Smooth muscle cell (in vitro differentiated cells): Measurements from ENCODE around the gene FCHSD2. TPM values are rescaled to one million over a fixed set of nuclear protein-coding genes. Genes with fewer than 3 reads are reported as not detected.

Source experiments
- DNase-seq: peaks from one replicate; lab custom pipeline; 2025; ENCODE audit not compliant: unreplicated experiment; lab: John Stamatoyannopoulos, UW
- H2AFZ ChIP-seq: fragments of 200-600 bp; sonication (generic); 2 replicates; pipeline ENCODE4 v1.6.0; 2016; ENCODE audit warnings: antibody characterized with exemption, low read depth, mild to moderate bottlenecking
- H3F3A ChIP-seq: fragments of 200-600 bp; sonication (generic); 2 replicates; pipeline ENCODE4 v1.6.0; 2017; ENCODE audit warnings: antibody characterized with exemption, low read depth
- H3K27ac ChIP-seq: fragments of 200-600 bp; sonication (generic); 2 replicates; pipeline ENCODE4 v1.5.1; 2016; ENCODE audit warnings: low read depth, mild to moderate bottlenecking
- H3K27me3 ChIP-seq: fragments of 200-600 bp; sonication (generic); 2 replicates; pipeline ENCODE4 v1.6.1; 2016; ENCODE audit warnings: low read depth, mild to moderate bottlenecking
- H3K36me3 ChIP-seq: fragments of 200-600 bp; sonication (generic); 2 replicates; pipeline ENCODE4 v1.5.1; 2016; ENCODE audit warnings: low read depth
- H3K4me1 ChIP-seq: fragments of 200-600 bp; sonication (generic); 2 replicates; pipeline ENCODE4 v1.5.1; 2016; ENCODE audit warnings: low read depth
- H3K4me2 ChIP-seq: fragments of 200-600 bp; sonication (generic); 2 replicates; pipeline ENCODE4 v1.6.0; 2016; ENCODE audit warnings: mild to moderate bottlenecking
- H3K4me3 ChIP-seq: fragments of 200-600 bp; sonication (generic); 2 replicates; pipeline ENCODE4 v1.5.1; 2016; ENCODE audit warnings: mild to moderate bottlenecking
- H3K79me2 ChIP-seq: fragments of 200-600 bp; sonication (generic); 2 replicates; pipeline ENCODE4 v1.6.0; 2016; ENCODE audit warnings: low read depth, mild to moderate bottlenecking
- H3K9ac ChIP-seq: fragments of 200-600 bp; sonication (generic); 2 replicates; pipeline ENCODE4 v1.6.0; 2016; ENCODE audit warnings: low read depth
- H3K9me3 ChIP-seq: fragments of 200-600 bp; sonication (generic); replicated peaks from 2 replicates; pipeline ENCODE4 v1.5.1; 2016; ENCODE audit warnings: low read depth
- H4K20me1 ChIP-seq: fragments of 200-600 bp; sonication (generic); 2 replicates; pipeline ENCODE4 v1.6.0; 2016; ENCODE audit warnings: low read depth
- WGBS: methylation state at CpG from one replicate; pipeline ENCODE4 v1.1.7; 2016; ENCODE audit warnings: low lambda C conversion rate; 5-methylcytosine and 5-hydroxymethylcytosine counted together
- polyA plus RNA-seq: library from polyadenylated mRNA; unstranded; fragments of >200 nt; fragmentation: Nextera tagmentation; extraction: Ambion mirVana; gene quantifications from 2 replicates; pipeline ENCODE4 v1.2.1, GENCODE V29; 2016
- total RNA-seq: library from RNA; depleted of rRNA; stranded (reverse); fragments of >200 nt; gene quantifications from 2 replicates; pipeline ENCODE4 v1.2.3, GENCODE V29; 2014
- TF ChIP-seq, protein P1 (sequence below): fragments of 200-600 bp; sonication (generic); IDR thresholded peaks from 2 replicates; pipeline ENCODE4 v1.5.1; 2017; ENCODE audit warnings: borderline replicate concordance, mild to moderate bottlenecking, antibody characterized with exemption; ENCODE audit not compliant: insufficient read depth, poor library complexity, severe bottlenecking

FCHSD2 gene
- total and polyA plus RNA-seq, 2 experiments from 2014 or later: 14.6 to 24.3 TPM

DNA sequence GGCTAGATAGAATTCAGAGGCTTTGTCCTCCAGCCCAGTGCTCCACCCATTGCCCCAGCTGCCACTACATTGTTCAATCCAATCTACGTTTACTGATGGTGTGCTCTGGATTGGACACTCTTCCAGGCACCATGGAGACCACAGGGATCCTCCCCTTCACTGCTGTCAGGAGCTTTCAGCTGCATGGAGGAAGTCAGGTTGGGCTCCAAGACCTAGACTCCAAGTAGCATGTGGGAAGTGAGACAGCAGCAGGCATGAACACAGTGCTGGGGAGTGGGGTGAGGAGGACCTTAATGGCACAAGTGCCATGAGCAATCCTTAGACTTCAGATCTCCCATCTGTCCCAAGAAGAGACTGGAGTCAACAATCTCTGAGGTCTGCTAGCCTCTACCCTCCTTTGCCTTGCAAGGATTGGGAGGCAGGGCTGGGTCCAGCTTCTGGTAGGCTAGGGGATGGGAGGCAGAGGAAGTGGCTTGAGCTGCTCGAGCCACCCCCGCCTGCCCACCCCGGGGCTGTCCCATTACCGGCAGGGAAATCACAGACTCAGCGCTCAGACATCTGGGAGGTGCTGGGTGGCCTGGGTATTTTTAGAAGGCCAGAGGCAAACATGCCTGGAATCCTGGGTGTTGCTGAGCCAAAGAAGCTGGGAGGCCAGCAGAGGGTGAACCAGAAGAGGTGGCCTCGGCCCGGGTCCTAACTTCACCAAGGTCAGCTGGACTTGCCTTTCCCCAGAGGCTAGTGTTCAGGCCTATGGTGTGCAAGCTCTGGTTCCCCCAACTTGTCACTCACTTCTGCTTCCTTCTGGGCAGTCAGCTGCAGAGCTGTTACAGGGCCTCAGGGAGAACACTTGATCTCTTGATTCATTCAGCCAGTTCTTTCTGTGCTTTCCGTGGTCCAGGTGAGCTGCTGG lies 15.2 kb upstream of the FCHSD2 start:
- Histone ChIP-seq H3K27ac (peak overlapping the region; percentile 82), H3K27me3 (no peaks in the 10 kb centered on the region), H3K4me1 (peaks cover 22% of the 10 kb centered on the region), H2AFZ (no peak overlapping the region), H4K20me1 (no peaks in the 10 kb centered on the region), H3F3A (peaks cover 13% of the 10 kb centered on the region), H3K36me3 (no peaks in the 10 kb centered on the region), H3K9ac (no peak overlapping the region), H3K9me3 (no peaks in the 10 kb centered on the region), H3K4me2 (peak overlapping the region; percentile 67), H3K4me3 (no peak overlapping the region), H3K79me2 (no peaks in the 10 kb centered on the region)
- TF ChIP-seq, protein P1, sequence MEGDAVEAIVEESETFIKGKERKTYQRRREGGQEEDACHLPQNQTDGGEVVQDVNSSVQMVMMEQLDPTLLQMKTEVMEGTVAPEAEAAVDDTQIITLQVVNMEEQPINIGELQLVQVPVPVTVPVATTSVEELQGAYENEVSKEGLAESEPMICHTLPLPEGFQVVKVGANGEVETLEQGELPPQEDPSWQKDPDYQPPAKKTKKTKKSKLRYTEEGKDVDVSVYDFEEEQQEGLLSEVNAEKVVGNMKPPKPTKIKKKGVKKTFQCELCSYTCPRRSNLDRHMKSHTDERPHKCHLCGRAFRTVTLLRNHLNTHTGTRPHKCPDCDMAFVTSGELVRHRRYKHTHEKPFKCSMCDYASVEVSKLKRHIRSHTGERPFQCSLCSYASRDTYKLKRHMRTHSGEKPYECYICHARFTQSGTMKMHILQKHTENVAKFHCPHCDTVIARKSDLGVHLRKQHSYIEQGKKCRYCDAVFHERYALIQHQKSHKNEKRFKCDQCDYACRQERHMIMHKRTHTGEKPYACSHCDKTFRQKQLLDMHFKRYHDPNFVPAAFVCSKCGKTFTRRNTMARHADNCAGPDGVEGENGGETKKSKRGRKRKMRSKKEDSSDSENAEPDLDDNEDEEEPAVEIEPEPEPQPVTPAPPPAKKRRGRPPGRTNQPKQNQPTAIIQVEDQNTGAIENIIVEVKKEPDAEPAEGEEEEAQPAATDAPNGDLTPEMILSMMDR: no peak
- no peak for DNase-seq
- 28% methylated on average over 9 of the region's 9 CpGs for WGBS

DNA sequence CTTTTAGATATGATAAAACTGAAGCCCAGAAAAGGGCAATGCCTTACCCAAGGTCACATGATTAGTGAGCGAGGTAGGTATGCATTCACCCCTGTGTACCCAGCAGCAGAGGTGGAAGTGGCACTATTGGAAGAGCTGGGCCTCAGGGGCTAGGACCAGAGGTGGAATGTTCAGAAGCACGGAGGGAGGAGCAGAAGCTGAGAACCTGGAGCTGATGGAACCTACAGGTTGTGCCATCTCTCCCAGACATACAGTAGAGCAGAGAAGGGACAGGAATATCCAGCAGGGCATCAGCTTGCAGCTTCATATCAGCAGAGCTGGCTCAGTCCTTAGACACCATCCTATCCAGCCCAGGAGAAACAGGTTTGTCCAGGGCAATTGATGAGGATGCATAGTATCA lies 14.6 kb upstream of the FCHSD2 start:
- Histone ChIP-seq H3K9me3 (no peaks in the 10 kb centered on the region), H3F3A (peaks cover 13% of the 10 kb centered on the region), H3K9ac (no peak overlapping the region), H2AFZ (no peak overlapping the region), H3K4me3 (no peak overlapping the region), H3K27me3 (no peaks in the 10 kb centered on the region), H3K36me3 (no peaks in the 10 kb centered on the region), H3K27ac (peak overlapping the region; percentile 82), H3K4me2 (peak overlapping the region; percentile 20), H4K20me1 (no peaks in the 10 kb centered on the region), H3K79me2 (no peaks in the 10 kb centered on the region), H3K4me1 (peaks cover 22% of the 10 kb centered on the region)
- DNase-seq: no peak
- TF ChIP-seq, protein P1: no peak
- WGBS: 90% methylated on average over 2 of the region's 2 CpGs

DNA sequence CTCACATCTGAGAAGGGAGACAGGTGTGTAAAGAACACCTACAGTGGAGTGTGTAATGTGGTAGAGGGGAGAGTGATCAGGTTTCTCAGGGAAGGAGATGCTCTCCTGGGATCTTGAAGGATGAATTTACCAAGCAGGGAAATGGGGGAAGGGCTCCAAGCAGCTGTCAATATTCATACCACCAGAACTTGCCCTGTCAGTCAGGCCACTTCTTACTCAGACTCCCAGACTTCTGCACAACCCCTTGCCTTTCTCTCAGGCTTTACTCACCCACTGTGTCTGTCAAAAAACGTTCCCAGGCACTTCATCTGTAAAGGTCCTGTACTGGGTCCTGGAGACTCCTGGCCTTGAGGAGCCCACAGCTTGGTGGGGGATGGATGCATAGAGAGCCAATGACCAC lies 14.0 kb upstream of the FCHSD2 start:
- H3K4me1 ChIP-seq: peaks cover 22% of the 10 kb centered on the region

More for the DNA sequence above, 14.0 kb upstream of the FCHSD2 start:
- Histone ChIP-seq H3K9ac (no peak overlapping the region), H3K27ac (no peak overlapping the region), H3K4me3 (no peak overlapping the region), H3K9me3 (no peaks in the 10 kb centered on the region), H3K79me2 (no peaks in the 10 kb centered on the region), H3K36me3 (no peaks in the 10 kb centered on the region), H4K20me1 (no peaks in the 10 kb centered on the region), H3F3A (peaks cover 13% of the 10 kb centered on the region), H2AFZ (no peak overlapping the region), H3K4me2 (peak overlapping the region; percentile 20), H3K27me3 (no peaks in the 10 kb centered on the region)
- TF ChIP-seq, protein P1: no peak
- 33% methylated on average over 1 of the region's 1 CpG for WGBS
- no peak for DNase-seq
